ENCODE data around the gene GOLGA8K. TPM values are rescaled to one million over a fixed set of nuclear protein-coding genes. Genes with fewer than 3 reads are reported as not detected.

GOLGA8K gene, protein sequence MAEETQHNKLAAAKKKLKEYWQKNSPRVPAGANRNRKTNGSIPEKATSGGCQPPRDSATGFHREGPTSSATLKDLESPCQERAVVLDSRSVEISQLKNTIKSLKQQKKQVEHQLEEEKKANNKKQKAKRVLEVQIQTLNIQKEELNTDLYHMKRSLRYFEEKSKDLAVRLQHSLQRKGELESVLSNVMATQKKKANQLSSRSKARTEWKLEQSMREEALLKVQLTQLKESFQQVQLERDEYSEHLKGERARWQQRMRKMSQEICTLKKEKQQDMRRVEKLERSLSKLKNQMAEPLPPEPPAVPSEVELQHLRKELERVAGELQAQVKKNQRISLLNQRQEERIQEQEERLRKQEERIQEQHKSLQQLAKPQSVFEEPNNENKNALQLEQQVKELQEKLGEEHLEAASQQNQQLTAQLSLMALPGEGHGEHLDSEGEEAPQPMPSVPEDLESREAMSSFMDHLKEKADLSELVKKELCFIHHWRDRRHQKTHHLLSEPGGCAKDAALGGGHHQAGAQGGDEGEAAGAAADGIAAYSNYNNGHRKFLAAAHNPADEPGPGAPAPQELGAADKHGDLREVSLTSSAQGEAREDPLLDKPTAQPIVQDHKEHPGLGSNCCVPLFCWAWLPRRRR
- total RNA-seq: not detected in 2 replicates

DNA sequence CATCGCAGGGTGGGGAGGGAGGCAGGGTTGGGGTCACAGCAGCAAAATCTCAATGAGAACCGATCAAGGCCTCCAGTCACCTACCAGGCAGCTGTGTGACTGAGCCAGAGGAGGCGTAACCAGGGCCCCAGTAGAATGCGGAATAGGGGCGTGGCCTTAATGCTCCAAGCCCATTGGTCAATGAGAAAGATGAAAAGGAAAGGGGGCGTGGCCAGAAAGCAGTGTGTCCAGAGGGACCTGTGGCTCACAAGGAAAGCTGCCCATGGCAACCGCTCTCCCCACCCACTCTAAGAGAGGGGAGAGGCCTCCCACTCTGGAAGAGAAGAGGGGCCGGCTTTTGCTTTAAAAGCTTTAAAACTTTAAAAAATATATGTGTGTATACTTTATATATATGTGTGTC is at the start of gene GOLGA8K:
Gene GOLGA8K, minus strand, starts transcription at position 101 of the 400 bp plus-strand sequence. Its CDS starts 98 bp downstream, at position 3.

Other genes starting within 250 kb of the GOLGA8K start
- under 0.01 TPM in 1 of 2 replicates, not detected in the other for gene GOLGA8O, start 52.3 kb upstream of the GOLGA8K start, total RNA-seq
- gene GOLGA8N, start 190.2 kb upstream of the GOLGA8K start, total RNA-seq: 0.85 and 2.3 TPM in 2 replicates
- 2.3 and 3.3 TPM in 2 replicates for gene ARHGAP11A, start 212.2 kb upstream of the GOLGA8K start, total RNA-seq
- gene SCG5, start 238.4 kb upstream of the GOLGA8K start, total RNA-seq: 6.7 and 9.9 TPM in 2 replicates

Data from pericardium fibroblast (primary cell).